ENCODE measurements around the gene HPS4.

The HPS4 gene

DNA sequence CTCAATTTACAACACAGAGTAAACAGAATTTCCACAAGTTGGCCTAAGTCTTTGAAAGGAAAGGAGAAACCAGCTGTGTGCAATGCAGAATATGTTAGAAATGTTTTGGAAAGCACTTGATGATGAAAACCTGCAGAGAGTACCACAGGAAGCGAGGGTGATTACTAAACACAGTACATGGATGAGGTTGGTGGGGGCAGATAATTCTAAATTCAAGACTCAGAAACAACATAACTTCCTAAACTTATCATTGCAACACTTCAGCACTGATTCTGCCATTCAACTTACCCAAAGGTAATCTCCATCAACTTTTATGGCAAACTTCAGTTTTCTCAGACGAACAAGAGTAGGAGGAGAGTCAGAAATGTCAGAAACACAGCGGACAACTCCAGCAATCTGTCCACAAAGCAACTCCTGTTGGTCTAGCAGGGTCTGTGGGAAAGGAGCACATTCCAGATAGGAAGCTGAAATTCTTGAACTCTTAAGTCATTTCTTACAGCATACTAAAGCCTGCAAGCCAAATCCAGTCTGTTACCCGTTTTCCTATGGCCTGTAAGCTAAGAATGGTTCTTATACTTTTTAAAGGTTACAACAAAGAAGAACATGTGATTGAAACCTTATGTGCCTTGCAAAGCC lies 6.8 kb downstream of the HPS4 start:
- Histone ChIP-seq H3K27ac (no peak overlapping the region; the same call in 1 of the 2 replicates), H3K9me3 (ENCODE audit: severe bottlenecking) (no peaks in the 10 kb centered on the region), H3K27me3 (ENCODE audit: insufficient read depth, low read depth, severe bottlenecking) (no peaks in the 10 kb centered on the region), H3K4me3 (ENCODE audit: low read depth, low read length) (no peak overlapping the region), H3K36me3 (peaks cover 39% of the 10 kb centered on the region)
- DNase-seq: no peak
- TF ChIP-seq, protein P1, sequence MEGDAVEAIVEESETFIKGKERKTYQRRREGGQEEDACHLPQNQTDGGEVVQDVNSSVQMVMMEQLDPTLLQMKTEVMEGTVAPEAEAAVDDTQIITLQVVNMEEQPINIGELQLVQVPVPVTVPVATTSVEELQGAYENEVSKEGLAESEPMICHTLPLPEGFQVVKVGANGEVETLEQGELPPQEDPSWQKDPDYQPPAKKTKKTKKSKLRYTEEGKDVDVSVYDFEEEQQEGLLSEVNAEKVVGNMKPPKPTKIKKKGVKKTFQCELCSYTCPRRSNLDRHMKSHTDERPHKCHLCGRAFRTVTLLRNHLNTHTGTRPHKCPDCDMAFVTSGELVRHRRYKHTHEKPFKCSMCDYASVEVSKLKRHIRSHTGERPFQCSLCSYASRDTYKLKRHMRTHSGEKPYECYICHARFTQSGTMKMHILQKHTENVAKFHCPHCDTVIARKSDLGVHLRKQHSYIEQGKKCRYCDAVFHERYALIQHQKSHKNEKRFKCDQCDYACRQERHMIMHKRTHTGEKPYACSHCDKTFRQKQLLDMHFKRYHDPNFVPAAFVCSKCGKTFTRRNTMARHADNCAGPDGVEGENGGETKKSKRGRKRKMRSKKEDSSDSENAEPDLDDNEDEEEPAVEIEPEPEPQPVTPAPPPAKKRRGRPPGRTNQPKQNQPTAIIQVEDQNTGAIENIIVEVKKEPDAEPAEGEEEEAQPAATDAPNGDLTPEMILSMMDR (IDR thresholded peaks at IDR 0.05; ENCODE audit: low read depth, low read length): no peak

GRCh38 chr22:26474682-26475081 lies 8.9 kb downstream of the HPS4 start:
- no peak for DNase-seq
- Histone ChIP-seq H3K27ac (no peak overlapping the region), H3K9me3 (ENCODE audit: severe bottlenecking) (no peaks in the 10 kb centered on the region), H3K36me3 (peaks cover 55% of the 10 kb centered on the region), H3K4me3 (ENCODE audit: low read depth, low read length) (no peak overlapping the region), H3K27me3 (ENCODE audit: insufficient read depth, low read depth, severe bottlenecking) (no peaks in the 10 kb centered on the region)
- TF ChIP-seq, protein P1 (IDR thresholded peaks at IDR 0.05; ENCODE audit: low read depth, low read length): no peak

DNA sequence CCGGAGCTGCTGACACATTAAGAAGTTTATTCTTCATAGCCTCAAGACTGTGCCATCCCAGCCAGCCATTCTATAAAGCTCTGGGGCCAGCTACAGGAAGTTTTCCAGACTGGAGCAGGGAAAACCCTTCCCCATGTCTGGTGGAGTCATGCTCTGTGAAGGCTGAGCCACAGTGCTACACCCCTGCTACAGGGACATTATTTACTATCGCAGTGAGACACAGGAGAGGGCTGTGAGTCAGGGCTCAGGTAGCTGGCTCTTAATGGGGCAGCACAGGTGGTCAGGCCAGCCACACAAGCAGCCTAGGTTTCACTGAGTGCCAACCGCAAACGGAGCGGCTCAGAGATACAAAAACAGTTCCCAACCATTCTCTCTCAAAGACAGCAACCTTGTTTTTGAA lies 12.1 kb downstream of the HPS4 start:
- Histone ChIP-seq H3K36me3 (peaks cover 67% of the 10 kb centered on the region), H3K9me3 (ENCODE audit: severe bottlenecking) (no peaks in the 10 kb centered on the region), H3K27me3 (ENCODE audit: insufficient read depth, low read depth, severe bottlenecking) (no peaks in the 10 kb centered on the region), H3K4me3 (ENCODE audit: low read depth, low read length) (no peak overlapping the region), H3K27ac (no peak overlapping the region)
- DNase-seq: no peak
- TF ChIP-seq, protein P1 (IDR thresholded peaks at IDR 0.05; ENCODE audit: low read depth, low read length): no peak

- Histone ChIP-seq H3K4me3 (ENCODE audit: low read depth, low read length) (no peak overlapping the region), H3K9me3 (ENCODE audit: severe bottlenecking) (no peaks in the 10 kb centered on the region), H3K27ac (no peak overlapping the region), H3K36me3 (peaks cover 70% of the 10 kb centered on the region), H3K27me3 (ENCODE audit: insufficient read depth, low read depth, severe bottlenecking) (no peaks in the 10 kb centered on the region)
- TF ChIP-seq, protein P1 (IDR thresholded peaks at IDR 0.05; ENCODE audit: low read depth, low read length): no peak
- no peak for DNase-seq
These were observed 12.8 kb downstream of the HPS4 start for GRCh38 chr22:26470807-26471206.

- Histone ChIP-seq H3K4me3 (ENCODE audit: low read depth, low read length) (no peak overlapping the region), H3K36me3 (peaks cover 74% of the 10 kb centered on the region), H3K27ac (no peak overlapping the region), H3K9me3 (ENCODE audit: severe bottlenecking) (no peaks in the 10 kb centered on the region), H3K27me3 (ENCODE audit: insufficient read depth, low read depth, severe bottlenecking) (no peaks in the 10 kb centered on the region)
- TF ChIP-seq, protein P1 (IDR thresholded peaks at IDR 0.05; ENCODE audit: low read depth, low read length): no peak
- DNase-seq: no peak
These were observed 17.4 kb downstream of the HPS4 start for GRCh38 chr22:26466196-26466595.

GRCh38 chr22:26464312-26464711 lies 19.3 kb downstream of the HPS4 start:
- Histone ChIP-seq H3K36me3 (peaks cover 58% of the 10 kb centered on the region), H3K9me3 (ENCODE audit: severe bottlenecking) (no peaks in the 10 kb centered on the region), H3K4me3 (ENCODE audit: low read depth, low read length) (no peak overlapping the region), H3K27ac (no peak overlapping the region), H3K27me3 (ENCODE audit: insufficient read depth, low read depth, severe bottlenecking) (no peaks in the 10 kb centered on the region)
- TF ChIP-seq, protein P1 (IDR thresholded peaks at IDR 0.05; ENCODE audit: low read depth, low read length): no peak
- no peak for DNase-seq
